Measurements from ENCODE around the gene ZNF212. TPM values are rescaled to one million over a fixed set of nuclear protein-coding genes. Genes with fewer than 3 reads are reported as not detected.

The ZNF212 gene
- total and polyA plus RNA-seq, 9 of the 15 experiments (the other 6 are each of a cell fraction or from before 2014, with no cell fraction given), result 1.8 to 21.4 (median 7.2) TPM

GRCh38 chr7:149261829-149262617 lies 22.6 kb downstream of the ZNF212 start, which contains the start of gene ZNF783 (continued):
- TF ChIP-seq, protein P1, sequence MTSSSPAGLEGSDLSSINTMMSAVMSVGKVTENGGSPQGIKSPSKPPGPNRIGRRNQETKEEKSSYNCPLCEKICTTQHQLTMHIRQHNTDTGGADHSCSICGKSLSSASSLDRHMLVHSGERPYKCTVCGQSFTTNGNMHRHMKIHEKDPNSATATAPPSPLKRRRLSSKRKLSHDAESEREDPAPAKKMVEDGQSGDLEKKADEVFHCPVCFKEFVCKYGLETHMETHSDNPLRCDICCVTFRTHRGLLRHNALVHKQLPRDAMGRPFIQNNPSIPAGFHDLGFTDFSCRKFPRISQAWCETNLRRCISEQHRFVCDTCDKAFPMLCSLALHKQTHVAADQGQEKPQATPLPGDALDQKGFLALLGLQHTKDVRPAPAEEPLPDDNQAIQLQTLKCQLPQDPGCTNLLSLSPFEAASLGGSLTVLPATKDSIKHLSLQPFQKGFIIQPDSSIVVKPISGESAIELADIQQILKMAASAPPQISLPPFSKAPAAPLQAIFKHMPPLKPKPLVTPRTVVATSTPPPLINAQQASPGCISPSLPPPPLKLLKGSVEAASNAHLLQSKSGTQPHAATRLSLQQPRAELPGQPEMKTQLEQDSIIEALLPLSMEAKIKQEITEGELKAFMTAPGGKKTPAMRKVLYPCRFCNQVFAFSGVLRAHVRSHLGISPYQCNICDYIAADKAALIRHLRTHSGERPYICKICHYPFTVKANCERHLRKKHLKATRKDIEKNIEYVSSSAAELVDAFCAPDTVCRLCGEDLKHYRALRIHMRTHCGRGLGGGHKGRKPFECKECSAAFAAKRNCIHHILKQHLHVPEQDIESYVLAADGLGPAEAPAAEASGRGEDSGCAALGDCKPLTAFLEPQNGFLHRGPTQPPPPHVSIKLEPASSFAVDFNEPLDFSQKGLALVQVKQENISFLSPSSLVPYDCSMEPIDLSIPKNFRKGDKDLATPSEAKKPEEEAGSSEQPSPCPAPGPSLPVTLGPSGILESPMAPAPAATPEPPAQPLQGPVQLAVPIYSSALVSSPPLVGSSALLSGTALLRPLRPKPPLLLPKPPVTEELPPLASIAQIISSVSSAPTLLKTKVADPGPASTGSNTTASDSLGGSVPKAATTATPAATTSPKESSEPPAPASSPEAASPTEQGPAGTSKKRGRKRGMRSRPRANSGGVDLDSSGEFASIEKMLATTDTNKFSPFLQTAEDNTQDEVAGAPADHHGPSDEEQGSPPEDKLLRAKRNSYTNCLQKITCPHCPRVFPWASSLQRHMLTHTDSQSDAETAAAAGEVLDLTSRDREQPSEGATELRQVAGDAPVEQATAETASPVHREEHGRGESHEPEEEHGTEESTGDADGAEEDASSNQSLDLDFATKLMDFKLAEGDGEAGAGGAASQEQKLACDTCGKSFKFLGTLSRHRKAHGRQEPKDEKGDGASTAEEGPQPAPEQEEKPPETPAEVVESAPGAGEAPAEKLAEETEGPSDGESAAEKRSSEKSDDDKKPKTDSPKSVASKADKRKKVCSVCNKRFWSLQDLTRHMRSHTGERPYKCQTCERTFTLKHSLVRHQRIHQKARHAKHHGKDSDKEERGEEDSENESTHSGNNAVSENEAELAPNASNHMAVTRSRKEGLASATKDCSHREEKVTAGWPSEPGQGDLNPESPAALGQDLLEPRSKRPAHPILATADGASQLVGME (CRISPR knock-in tag; IDR thresholded peaks at IDR 0.05), result 0 out of 2 replicates have a peak, but pooled peaks have one; percentile 63
- TF ChIP-seq ATF7 (IDR thresholded peaks at IDR 0.05), result peak; percentile 41; the same call in 1 of the 2 replicates
- peak; percentile 91 for TF ChIP-seq CXXC5 (CRISPR knock-in tag; IDR thresholded peaks at IDR 0.05)
- 0 out of 2 replicates have a peak, but pooled peaks have one; percentile 0 for TF ChIP-seq EGR1 (conservative IDR thresholded peaks at IDR 0.05)
- no peak for TF ChIP-seq BRD9 (IDR thresholded peaks at IDR 0.05; ENCODE audit: low read depth, partially characterized antibody)
- TF ChIP-seq ZNF707 (CRISPR knock-in tag; conservative IDR thresholded peaks at IDR 0.05), result no peak
- TF ChIP-seq, protein P2, sequence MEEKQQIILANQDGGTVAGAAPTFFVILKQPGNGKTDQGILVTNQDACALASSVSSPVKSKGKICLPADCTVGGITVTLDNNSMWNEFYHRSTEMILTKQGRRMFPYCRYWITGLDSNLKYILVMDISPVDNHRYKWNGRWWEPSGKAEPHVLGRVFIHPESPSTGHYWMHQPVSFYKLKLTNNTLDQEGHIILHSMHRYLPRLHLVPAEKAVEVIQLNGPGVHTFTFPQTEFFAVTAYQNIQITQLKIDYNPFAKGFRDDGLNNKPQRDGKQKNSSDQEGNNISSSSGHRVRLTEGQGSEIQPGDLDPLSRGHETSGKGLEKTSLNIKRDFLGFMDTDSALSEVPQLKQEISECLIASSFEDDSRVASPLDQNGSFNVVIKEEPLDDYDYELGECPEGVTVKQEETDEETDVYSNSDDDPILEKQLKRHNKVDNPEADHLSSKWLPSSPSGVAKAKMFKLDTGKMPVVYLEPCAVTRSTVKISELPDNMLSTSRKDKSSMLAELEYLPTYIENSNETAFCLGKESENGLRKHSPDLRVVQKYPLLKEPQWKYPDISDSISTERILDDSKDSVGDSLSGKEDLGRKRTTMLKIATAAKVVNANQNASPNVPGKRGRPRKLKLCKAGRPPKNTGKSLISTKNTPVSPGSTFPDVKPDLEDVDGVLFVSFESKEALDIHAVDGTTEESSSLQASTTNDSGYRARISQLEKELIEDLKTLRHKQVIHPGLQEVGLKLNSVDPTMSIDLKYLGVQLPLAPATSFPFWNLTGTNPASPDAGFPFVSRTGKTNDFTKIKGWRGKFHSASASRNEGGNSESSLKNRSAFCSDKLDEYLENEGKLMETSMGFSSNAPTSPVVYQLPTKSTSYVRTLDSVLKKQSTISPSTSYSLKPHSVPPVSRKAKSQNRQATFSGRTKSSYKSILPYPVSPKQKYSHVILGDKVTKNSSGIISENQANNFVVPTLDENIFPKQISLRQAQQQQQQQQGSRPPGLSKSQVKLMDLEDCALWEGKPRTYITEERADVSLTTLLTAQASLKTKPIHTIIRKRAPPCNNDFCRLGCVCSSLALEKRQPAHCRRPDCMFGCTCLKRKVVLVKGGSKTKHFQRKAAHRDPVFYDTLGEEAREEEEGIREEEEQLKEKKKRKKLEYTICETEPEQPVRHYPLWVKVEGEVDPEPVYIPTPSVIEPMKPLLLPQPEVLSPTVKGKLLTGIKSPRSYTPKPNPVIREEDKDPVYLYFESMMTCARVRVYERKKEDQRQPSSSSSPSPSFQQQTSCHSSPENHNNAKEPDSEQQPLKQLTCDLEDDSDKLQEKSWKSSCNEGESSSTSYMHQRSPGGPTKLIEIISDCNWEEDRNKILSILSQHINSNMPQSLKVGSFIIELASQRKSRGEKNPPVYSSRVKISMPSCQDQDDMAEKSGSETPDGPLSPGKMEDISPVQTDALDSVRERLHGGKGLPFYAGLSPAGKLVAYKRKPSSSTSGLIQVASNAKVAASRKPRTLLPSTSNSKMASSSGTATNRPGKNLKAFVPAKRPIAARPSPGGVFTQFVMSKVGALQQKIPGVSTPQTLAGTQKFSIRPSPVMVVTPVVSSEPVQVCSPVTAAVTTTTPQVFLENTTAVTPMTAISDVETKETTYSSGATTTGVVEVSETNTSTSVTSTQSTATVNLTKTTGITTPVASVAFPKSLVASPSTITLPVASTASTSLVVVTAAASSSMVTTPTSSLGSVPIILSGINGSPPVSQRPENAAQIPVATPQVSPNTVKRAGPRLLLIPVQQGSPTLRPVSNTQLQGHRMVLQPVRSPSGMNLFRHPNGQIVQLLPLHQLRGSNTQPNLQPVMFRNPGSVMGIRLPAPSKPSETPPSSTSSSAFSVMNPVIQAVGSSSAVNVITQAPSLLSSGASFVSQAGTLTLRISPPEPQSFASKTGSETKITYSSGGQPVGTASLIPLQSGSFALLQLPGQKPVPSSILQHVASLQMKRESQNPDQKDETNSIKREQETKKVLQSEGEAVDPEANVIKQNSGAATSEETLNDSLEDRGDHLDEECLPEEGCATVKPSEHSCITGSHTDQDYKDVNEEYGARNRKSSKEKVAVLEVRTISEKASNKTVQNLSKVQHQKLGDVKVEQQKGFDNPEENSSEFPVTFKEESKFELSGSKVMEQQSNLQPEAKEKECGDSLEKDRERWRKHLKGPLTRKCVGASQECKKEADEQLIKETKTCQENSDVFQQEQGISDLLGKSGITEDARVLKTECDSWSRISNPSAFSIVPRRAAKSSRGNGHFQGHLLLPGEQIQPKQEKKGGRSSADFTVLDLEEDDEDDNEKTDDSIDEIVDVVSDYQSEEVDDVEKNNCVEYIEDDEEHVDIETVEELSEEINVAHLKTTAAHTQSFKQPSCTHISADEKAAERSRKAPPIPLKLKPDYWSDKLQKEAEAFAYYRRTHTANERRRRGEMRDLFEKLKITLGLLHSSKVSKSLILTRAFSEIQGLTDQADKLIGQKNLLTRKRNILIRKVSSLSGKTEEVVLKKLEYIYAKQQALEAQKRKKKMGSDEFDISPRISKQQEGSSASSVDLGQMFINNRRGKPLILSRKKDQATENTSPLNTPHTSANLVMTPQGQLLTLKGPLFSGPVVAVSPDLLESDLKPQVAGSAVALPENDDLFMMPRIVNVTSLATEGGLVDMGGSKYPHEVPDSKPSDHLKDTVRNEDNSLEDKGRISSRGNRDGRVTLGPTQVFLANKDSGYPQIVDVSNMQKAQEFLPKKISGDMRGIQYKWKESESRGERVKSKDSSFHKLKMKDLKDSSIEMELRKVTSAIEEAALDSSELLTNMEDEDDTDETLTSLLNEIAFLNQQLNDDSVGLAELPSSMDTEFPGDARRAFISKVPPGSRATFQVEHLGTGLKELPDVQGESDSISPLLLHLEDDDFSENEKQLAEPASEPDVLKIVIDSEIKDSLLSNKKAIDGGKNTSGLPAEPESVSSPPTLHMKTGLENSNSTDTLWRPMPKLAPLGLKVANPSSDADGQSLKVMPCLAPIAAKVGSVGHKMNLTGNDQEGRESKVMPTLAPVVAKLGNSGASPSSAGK (IDR thresholded peaks at IDR 0.05), result peak; percentile 81
- TF ChIP-seq SNRNP70 (optimal IDR thresholded peaks at IDR 0.05; ENCODE audit: low read depth, low read length), result no peak
- TF ChIP-seq MTF1 (CRISPR knock-in tag; IDR thresholded peaks at IDR 0.05; ENCODE audit: borderline replicate concordance), result no peak
- TF ChIP-seq OTX1 (CRISPR knock-in tag; IDR thresholded peaks at IDR 0.05), result no peak

All from K562 (cell line).